Skeletal muscle cell (primary cell): ENCODE data around the gene SLC2A6.
A peak's percentile ranks its signal among the peaks of the same experiment; 100 is the strongest.

Experiments
- DNase-seq: peaks from one replicate; pipeline ENCODE4 v3.0.0-alpha.2; 2010; ENCODE audit warnings: low read depth
- H3K4me3 ChIP-seq: 2 replicates; pipeline ENCODE4 v1.5.1; 2011; ENCODE audit warnings: low read depth, mild to moderate bottlenecking, control low read depth, low read length, moderate library complexity

Gene SLC2A6

GRCh38 chr9:133484671-133485437 lies 6.0 kb upstream of the SLC2A6 start:
- no peak for DNase-seq
- H3K4me3 ChIP-seq = no peak overlapping the region

- DNase-seq = no peak
- no peak overlapping the region for H3K4me3 ChIP-seq
These were observed 4.7 kb upstream of the SLC2A6 start for GRCh38 chr9:133483611-133484010.

- DNase-seq = no peak
- peak overlapping the region; percentile 67 for H3K4me3 ChIP-seq
These were observed 678 bp downstream of the SLC2A6 start for GRCh38 chr9:133477992-133478850.

- H3K4me3 ChIP-seq = no peak overlapping the region
- no peak for DNase-seq
These were observed 1.4 kb downstream of the SLC2A6 start for GRCh38 chr9:133477461-133477860.

- no peak for DNase-seq
- H3K4me3 ChIP-seq = no peak overlapping the region
These were observed 2.0 kb downstream of the SLC2A6 start for GRCh38 chr9:133476941-133477340.

- no peak overlapping the region for H3K4me3 ChIP-seq
- no peak for DNase-seq
These were observed 2.6 kb downstream of the SLC2A6 start for GRCh38 chr9:133476036-133476931.

- no peak overlapping the region for H3K4me3 ChIP-seq
- DNase-seq = no peak
These were observed 3.4 kb downstream of the SLC2A6 start for GRCh38 chr9:133475292-133476012.

- no peak for DNase-seq
- H3K4me3 ChIP-seq = no peak overlapping the region
These were observed 4.0 kb downstream of the SLC2A6 start for GRCh38 chr9:133474853-133475252.

- no peak overlapping the region for H3K4me3 ChIP-seq
- DNase-seq = no peak
These were observed 4.7 kb downstream of the SLC2A6 start for GRCh38 chr9:133474215-133474614.

- H3K4me3 ChIP-seq = no peak overlapping the region
- DNase-seq = no peak
These were observed 5.2 kb downstream of the SLC2A6 start for GRCh38 chr9:133473743-133474142.

- DNase-seq = no peak
- H3K4me3 ChIP-seq = no peak overlapping the region
These were observed 6.0 kb downstream of the SLC2A6 start for GRCh38 chr9:133472753-133473378.

GRCh38 chr9:133472277-133472645 lies 6.6 kb downstream of the SLC2A6 start:
- no peak overlapping the region for H3K4me3 ChIP-seq
- DNase-seq = no peak

GRCh38 chr9:133471551-133472276 lies 7.2 kb downstream of the SLC2A6 start:
- H3K4me3 ChIP-seq = no peak overlapping the region
- DNase-seq = no peak

GRCh38 chr9:133470988-133471387 lies 7.9 kb downstream of the SLC2A6 start:
- DNase-seq = no peak

GRCh38 chr9:133470427-133470924 lies 8.4 kb downstream of the SLC2A6 start:
- DNase-seq = no peak
- no peak overlapping the region for H3K4me3 ChIP-seq

More at GRCh38 chr9:133470988-133471387, 7.9 kb downstream of the SLC2A6 start:
- H3K4me3 ChIP-seq = no peak overlapping the region

GRCh38 chr9:133468777-133469421 lies 10.0 kb downstream of the SLC2A6 start:
- DNase-seq = no peak
- no peak overlapping the region for H3K4me3 ChIP-seq

GRCh38 chr9:133468374-133468773 lies 10.5 kb downstream of the SLC2A6 start:
- H3K4me3 ChIP-seq = no peak overlapping the region
- DNase-seq = no peak
